ENCODE measurements around the gene DNAH10. TPM values are rescaled to one million over a fixed set of nuclear protein-coding genes. Genes with fewer than 3 reads are reported as not detected.

Gene DNAH10
- total and polyA plus RNA-seq, 10 of the 15 experiments (the other 5 are each of a cell fraction or from before 2014, with no cell fraction given): 0.01 to 0.32 (median 0.06) TPM

DNA sequence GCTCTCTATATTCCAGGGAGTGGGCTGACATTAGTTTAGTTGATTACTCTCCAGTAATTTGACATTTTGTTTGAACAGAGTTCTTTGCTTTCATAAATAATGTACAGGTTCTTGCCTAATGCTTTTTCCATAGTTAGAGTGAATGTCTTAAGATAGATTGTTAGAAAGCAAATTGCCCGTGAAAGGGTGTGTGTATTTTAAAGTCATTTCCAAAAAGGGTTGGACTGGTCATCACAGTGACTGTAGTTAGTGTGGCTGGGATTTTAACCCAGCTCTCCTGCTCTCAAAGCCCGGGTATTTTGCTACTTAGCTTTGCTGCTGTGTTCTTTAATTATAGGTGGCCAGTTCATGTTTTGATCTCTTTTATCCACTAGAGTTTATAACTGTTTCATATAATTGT, 74.2 kb downstream of the DNAH10 start:
- no peak overlapping the region for H3K27ac ChIP-seq (ENCODE audit: control insufficient read depth, insufficient read depth)
- WGBS (ENCODE audit: insufficient coverage, insufficient replicate concordance, low lambda C conversion rate, missing lambda C conversion rate): 20% methylated on average over 2 of the region's 2 CpGs
- ATAC-seq (no peak), DNase-seq (ENCODE audit: low read depth, low spot score) (no peak), FAIRE-seq (no peak)
- H3K9ac ChIP-seq (ENCODE audit: control insufficient read depth, insufficient read depth, low read length): no peak overlapping the region
- no peaks in the 10 kb centered on the region for H3K27me3 ChIP-seq (replicated peaks in 1 of 2; ENCODE audit: control insufficient read depth in 2 of 2, insufficient read depth in 2 of 2, low read length in 1 of 2)
- RAD21 ChIA-PET (ENCODE audit: unreplicated experiment): no interaction called here
- in situ Hi-C loops (cut with MboI) (no loop called here), intact Hi-C loops (cut with micrococcal nuclease; ENCODE audit: unreplicated experiment) (no loop called here)
- SMC1A ChIA-PET (ENCODE audit: uncharacterized antibody, unreplicated experiment): no interaction called here
- TF ChIP-seq ZSCAN29 (IDR thresholded peaks at IDR 0.05): no peak
- no peaks in the 10 kb centered on the region for H3K4me1 ChIP-seq (ENCODE audit: control insufficient read depth, insufficient read depth, low read length)
- no peaks in the 10 kb centered on the region for H3K36me3 ChIP-seq (ENCODE audit: control insufficient read depth in 2 of 2, insufficient read depth in 2 of 2, low read length in 1 of 2)
- H3K4me3 ChIP-seq: no peak overlapping the region
- no peak overlapping the region for H2AFZ ChIP-seq (ENCODE audit: control insufficient read depth, low read depth, low read length)
- H3K4me2 ChIP-seq (ENCODE audit: control insufficient read depth, insufficient read depth): no peak overlapping the region
- H4K20me1 ChIP-seq (ENCODE audit: control insufficient read depth, insufficient read depth): no peaks in the 10 kb centered on the region
- no peaks in the 10 kb centered on the region for H3K79me2 ChIP-seq (ENCODE audit: control insufficient read depth, insufficient read depth, low read length)
- no TSS peak for BruUV-seq (replicated peaks)
- POLR2A ChIA-PET: no interaction called here
- CTCF ChIA-PET: interaction anchor here (0.5 kb wide), 1 partner anchor 22 kb away, joined by 3 read pairs; no protein-coding TSS in a partner anchor
- peaks cover 1% of the 10 kb centered on the region; the same call in 2 of the 3 replicates for H3K9me3 ChIP-seq (replicated peaks; ENCODE audit: control insufficient read depth, insufficient read depth, low read length)

DNA sequence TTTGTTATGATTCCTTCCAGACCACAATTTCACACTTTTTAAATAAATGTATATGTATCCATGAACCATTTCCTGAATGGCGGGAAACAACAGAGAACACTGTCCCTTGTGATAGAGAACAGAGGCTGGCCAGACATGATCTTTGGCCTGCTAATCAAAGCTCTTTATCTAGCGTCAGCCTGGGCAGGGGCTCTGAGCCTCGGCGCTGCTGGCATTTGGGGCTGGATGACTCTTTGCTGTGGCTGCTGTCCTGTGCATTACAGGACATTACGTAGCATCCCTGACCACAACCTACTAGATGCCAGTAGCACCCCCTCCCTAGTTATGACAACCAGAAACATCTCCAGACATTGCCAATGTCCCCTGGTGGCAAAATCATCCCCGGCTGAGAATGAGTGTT, 77.7 kb downstream of the DNAH10 start:
- no peak overlapping the region for H3K9ac ChIP-seq (ENCODE audit: control insufficient read depth, insufficient read depth, low read length)
- no peaks in the 10 kb centered on the region; the same call in 2 of the 3 replicates for H3K9me3 ChIP-seq (replicated peaks; ENCODE audit: control insufficient read depth, insufficient read depth, low read length)
- no peak for ATAC-seq
- peaks cover 7% of the 10 kb centered on the region; the same call in 1 of the 2 replicates for H3K4me1 ChIP-seq (ENCODE audit: control insufficient read depth, insufficient read depth, low read length)
- intact Hi-C loops (cut with micrococcal nuclease; ENCODE audit: unreplicated experiment): loop anchor here (10.0 kb wide), 1 partner anchor 205 kb away; the partner anchor contains the start of genes EIF2B1 and GTF2H3
- no peak for DNase-seq (ENCODE audit: low read depth, low spot score)
- ChIA-PET CTCF (interaction anchor here (0.9 kb wide), 1 partner anchor 18 kb away, joined by 3 read pairs; no protein-coding TSS in a partner anchor), SMC1A (ENCODE audit: uncharacterized antibody, unreplicated experiment) (no interaction called here), RAD21 (ENCODE audit: unreplicated experiment) (no interaction called here), POLR2A (interaction anchor here (0.6 kb wide), 1 partner anchor 657 kb away, joined by 6 read pairs; no protein-coding TSS in a partner anchor)
- no peaks in the 10 kb centered on the region for H4K20me1 ChIP-seq (ENCODE audit: control insufficient read depth, insufficient read depth)
- H3K4me2 ChIP-seq (ENCODE audit: control insufficient read depth, insufficient read depth): no peak overlapping the region
- H3K79me2 ChIP-seq (ENCODE audit: control insufficient read depth, insufficient read depth, low read length): no peaks in the 10 kb centered on the region
- in situ Hi-C loops (cut with MboI): no loop called here
- H3K4me3 ChIP-seq: no peak overlapping the region
- no peak for FAIRE-seq
- no peak overlapping the region for H2AFZ ChIP-seq (ENCODE audit: control insufficient read depth, low read depth, low read length)
- no peak overlapping the region for H3K27ac ChIP-seq (ENCODE audit: control insufficient read depth, insufficient read depth)
- no peaks in the 10 kb centered on the region for H3K36me3 ChIP-seq (ENCODE audit: control insufficient read depth in 2 of 2, insufficient read depth in 2 of 2, low read length in 1 of 2)
- no TSS peak for BruUV-seq (replicated peaks)
- H3K27me3 ChIP-seq (replicated peaks in 1 of 2; ENCODE audit: control insufficient read depth in 2 of 2, insufficient read depth in 2 of 2, low read length in 1 of 2): no peaks in the 10 kb centered on the region
- WGBS (ENCODE audit: insufficient coverage, insufficient replicate concordance, low lambda C conversion rate, missing lambda C conversion rate): 60% methylated on average over 6 of the region's 6 CpGs
- TF ChIP-seq BACH1 (IDR thresholded peaks at IDR 0.05; ENCODE audit: borderline replicate concordance): no peak
- TF ChIP-seq, protein P1, sequence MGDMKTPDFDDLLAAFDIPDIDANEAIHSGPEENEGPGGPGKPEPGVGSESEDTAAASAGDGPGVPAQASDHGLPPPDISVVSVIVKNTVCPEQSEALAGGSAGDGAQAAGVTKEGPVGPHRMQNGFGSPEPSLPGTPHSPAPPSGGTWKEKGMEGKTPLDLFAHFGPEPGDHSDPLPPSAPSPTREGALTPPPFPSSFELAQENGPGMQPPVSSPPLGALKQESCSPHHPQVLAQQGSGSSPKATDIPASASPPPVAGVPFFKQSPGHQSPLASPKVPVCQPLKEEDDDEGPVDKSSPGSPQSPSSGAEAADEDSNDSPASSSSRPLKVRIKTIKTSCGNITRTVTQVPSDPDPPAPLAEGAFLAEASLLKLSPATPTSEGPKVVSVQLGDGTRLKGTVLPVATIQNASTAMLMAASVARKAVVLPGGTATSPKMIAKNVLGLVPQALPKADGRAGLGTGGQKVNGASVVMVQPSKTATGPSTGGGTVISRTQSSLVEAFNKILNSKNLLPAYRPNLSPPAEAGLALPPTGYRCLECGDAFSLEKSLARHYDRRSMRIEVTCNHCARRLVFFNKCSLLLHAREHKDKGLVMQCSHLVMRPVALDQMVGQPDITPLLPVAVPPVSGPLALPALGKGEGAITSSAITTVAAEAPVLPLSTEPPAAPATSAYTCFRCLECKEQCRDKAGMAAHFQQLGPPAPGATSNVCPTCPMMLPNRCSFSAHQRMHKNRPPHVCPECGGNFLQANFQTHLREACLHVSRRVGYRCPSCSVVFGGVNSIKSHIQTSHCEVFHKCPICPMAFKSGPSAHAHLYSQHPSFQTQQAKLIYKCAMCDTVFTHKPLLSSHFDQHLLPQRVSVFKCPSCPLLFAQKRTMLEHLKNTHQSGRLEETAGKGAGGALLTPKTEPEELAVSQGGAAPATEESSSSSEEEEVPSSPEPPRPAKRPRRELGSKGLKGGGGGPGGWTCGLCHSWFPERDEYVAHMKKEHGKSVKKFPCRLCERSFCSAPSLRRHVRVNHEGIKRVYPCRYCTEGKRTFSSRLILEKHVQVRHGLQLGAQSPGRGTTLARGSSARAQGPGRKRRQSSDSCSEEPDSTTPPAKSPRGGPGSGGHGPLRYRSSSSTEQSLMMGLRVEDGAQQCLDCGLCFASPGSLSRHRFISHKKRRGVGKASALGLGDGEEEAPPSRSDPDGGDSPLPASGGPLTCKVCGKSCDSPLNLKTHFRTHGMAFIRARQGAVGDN (IDR thresholded peaks at IDR 0.05): no peak
- TF ChIP-seq PAX8 (IDR thresholded peaks at IDR 0.05): no peak
- no peak for TF ChIP-seq POLR2AphosphoS5 (IDR thresholded peaks at IDR 0.05; ENCODE audit: low read length)
- TF ChIP-seq NR2C1 (IDR thresholded peaks at IDR 0.05): no peak
- TF ChIP-seq MTA2 (IDR thresholded peaks at IDR 0.05; ENCODE audit: low read depth): no peak
- TF ChIP-seq RUNX3 (IDR thresholded peaks at IDR 0.05; ENCODE audit: low read length): no peak
- TF ChIP-seq SMAD1 (IDR thresholded peaks at IDR 0.05; ENCODE audit: low read depth, partially characterized antibody): no peak
- TF ChIP-seq, protein P2, sequence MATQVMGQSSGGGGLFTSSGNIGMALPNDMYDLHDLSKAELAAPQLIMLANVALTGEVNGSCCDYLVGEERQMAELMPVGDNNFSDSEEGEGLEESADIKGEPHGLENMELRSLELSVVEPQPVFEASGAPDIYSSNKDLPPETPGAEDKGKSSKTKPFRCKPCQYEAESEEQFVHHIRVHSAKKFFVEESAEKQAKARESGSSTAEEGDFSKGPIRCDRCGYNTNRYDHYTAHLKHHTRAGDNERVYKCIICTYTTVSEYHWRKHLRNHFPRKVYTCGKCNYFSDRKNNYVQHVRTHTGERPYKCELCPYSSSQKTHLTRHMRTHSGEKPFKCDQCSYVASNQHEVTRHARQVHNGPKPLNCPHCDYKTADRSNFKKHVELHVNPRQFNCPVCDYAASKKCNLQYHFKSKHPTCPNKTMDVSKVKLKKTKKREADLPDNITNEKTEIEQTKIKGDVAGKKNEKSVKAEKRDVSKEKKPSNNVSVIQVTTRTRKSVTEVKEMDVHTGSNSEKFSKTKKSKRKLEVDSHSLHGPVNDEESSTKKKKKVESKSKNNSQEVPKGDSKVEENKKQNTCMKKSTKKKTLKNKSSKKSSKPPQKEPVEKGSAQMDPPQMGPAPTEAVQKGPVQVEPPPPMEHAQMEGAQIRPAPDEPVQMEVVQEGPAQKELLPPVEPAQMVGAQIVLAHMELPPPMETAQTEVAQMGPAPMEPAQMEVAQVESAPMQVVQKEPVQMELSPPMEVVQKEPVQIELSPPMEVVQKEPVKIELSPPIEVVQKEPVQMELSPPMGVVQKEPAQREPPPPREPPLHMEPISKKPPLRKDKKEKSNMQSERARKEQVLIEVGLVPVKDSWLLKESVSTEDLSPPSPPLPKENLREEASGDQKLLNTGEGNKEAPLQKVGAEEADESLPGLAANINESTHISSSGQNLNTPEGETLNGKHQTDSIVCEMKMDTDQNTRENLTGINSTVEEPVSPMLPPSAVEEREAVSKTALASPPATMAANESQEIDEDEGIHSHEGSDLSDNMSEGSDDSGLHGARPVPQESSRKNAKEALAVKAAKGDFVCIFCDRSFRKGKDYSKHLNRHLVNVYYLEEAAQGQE (IDR thresholded peaks at IDR 0.05; ENCODE audit: low read depth, low read length): no peak
- TF ChIP-seq GATAD2B (conservative IDR thresholded peaks at IDR 0.05; ENCODE audit: low read depth): no peak
